ENCODE results near the gene CLEC3B. TPM values are rescaled to one million over a fixed set of nuclear protein-coding genes. Genes with fewer than 3 reads are reported as not detected.

CLEC3B gene
- total RNA-seq, 4 donors from 2014 or later = 27.4 to 42.3 (median 29.3) TPM

DNA sequence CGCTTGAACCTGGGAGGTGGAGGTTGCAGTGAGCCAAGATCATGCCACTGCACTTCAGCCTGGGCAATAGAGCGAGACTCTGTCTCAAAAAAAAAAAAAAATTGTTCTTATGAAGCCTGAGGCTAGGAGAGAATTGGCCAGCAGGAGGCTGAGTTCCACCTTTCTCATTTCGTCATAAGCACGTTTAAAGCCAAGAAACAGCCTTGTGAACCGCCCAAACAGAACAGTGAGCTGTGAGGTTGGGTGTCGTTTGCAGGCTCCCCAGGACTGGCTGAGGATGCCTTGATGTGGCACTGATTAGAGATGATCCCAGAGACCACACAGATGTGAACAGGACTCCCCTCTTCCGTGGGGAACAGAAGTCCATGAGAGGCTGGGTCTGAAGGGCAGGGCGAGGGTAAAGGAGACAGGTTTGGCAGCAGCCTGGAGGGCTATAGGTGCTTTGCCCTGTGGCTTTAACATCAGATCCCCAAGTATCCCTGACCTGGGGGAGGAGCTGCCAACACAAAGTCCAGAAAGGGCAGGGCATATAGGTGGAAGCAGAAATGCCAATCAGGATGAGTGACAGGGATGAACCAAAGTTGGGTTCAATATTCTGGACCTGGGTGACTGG, 52.9 kb downstream of the CLEC3B start:
- no peak for DNase-seq (ENCODE audit: low spot score in 2 of 2)
- 58% methylated on average over 8 of the region's 8 CpGs for WGBS
- Histone ChIP-seq H3K9me3 (no peaks in the 10 kb centered on the region), H3K4me3 (no peak overlapping the region), H3K27ac (no peak overlapping the region), H3K4me1 (no peaks in the 10 kb centered on the region), H3K27me3 (no peaks in the 10 kb centered on the region), H3K36me3 (peaks cover 1% of the 10 kb centered on the region)
- TF ChIP-seq POLR2A (IDR thresholded peaks at IDR 0.05) (no peak), POLR2AphosphoS5 (IDR thresholded peaks at IDR 0.05) (no peak), EP300 (IDR thresholded peaks at IDR 0.05) (no peak)
- TF ChIP-seq, protein P1, sequence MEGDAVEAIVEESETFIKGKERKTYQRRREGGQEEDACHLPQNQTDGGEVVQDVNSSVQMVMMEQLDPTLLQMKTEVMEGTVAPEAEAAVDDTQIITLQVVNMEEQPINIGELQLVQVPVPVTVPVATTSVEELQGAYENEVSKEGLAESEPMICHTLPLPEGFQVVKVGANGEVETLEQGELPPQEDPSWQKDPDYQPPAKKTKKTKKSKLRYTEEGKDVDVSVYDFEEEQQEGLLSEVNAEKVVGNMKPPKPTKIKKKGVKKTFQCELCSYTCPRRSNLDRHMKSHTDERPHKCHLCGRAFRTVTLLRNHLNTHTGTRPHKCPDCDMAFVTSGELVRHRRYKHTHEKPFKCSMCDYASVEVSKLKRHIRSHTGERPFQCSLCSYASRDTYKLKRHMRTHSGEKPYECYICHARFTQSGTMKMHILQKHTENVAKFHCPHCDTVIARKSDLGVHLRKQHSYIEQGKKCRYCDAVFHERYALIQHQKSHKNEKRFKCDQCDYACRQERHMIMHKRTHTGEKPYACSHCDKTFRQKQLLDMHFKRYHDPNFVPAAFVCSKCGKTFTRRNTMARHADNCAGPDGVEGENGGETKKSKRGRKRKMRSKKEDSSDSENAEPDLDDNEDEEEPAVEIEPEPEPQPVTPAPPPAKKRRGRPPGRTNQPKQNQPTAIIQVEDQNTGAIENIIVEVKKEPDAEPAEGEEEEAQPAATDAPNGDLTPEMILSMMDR (IDR thresholded peaks at IDR 0.05) = no peak

DNA sequence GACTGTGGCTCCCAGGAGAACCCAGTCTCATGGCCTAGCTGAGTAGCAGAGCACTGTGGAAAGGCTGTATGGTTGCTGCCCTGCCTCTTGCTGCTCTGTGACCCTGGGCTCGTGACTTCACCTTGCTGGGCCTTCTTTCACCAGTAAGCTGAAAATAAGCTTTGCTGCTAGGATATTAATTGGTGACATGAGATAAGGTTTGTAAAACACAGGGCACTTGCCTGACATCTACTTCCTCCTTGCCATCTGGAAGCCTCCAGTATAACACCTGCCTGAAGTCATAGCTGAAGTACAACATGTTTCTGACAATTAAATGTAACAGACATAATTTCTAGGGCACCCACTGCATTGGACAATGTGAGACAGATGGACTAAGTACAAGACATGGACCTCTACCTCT, 53.6 kb downstream of the CLEC3B start:
- Histone ChIP-seq H3K9me3 (no peaks in the 10 kb centered on the region), H3K27me3 (no peaks in the 10 kb centered on the region), H3K36me3 (peaks cover 4% of the 10 kb centered on the region), H3K4me1 (no peaks in the 10 kb centered on the region), H3K27ac (no peak overlapping the region), H3K4me3 (no peak overlapping the region)
- TF ChIP-seq EP300 (IDR thresholded peaks at IDR 0.05) (no peak), POLR2A (IDR thresholded peaks at IDR 0.05) (no peak), POLR2AphosphoS5 (IDR thresholded peaks at IDR 0.05) (no peak)
- TF ChIP-seq, protein P1 (IDR thresholded peaks at IDR 0.05) = no peak
- DNase-seq (ENCODE audit: low spot score in 2 of 2) = no peak
- WGBS = 100% methylated on average over 1 of the region's 1 CpG

DNA sequence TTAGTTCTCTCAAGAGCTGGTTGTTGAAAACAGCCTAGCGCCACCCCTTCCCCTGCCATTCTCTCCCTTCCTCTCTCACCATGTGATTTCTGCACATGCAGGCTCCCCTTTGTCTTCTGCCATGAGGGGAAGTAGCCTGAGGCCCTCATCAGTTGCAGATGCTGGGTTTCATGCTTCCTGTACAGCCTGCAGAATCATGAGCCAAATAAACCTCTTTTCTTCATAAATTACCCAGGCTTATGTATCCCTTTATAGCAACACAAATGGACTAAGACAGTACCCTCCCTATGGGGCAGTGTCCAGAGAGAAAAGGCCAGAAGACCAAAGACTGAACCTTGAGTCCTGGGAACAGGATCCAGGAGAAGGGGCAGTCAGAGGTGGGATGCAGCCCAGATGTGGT, 54.7 kb downstream of the CLEC3B start:
- Histone ChIP-seq H3K4me1 (no peaks in the 10 kb centered on the region), H3K27ac (no peak overlapping the region), H3K36me3 (peaks cover 14% of the 10 kb centered on the region), H3K4me3 (no peak overlapping the region), H3K27me3 (no peaks in the 10 kb centered on the region), H3K9me3 (no peaks in the 10 kb centered on the region)
- TF ChIP-seq, protein P1 (IDR thresholded peaks at IDR 0.05) = no peak
- no peak for TF ChIP-seq POLR2AphosphoS5 (IDR thresholded peaks at IDR 0.05)
- no peak for TF ChIP-seq POLR2A (IDR thresholded peaks at IDR 0.05)
- TF ChIP-seq EP300 (IDR thresholded peaks at IDR 0.05) = no peak
- no peak for DNase-seq (ENCODE audit: low spot score in 2 of 2)
- WGBS = 95% methylated on average over 1 of the region's 1 CpG

DNA sequence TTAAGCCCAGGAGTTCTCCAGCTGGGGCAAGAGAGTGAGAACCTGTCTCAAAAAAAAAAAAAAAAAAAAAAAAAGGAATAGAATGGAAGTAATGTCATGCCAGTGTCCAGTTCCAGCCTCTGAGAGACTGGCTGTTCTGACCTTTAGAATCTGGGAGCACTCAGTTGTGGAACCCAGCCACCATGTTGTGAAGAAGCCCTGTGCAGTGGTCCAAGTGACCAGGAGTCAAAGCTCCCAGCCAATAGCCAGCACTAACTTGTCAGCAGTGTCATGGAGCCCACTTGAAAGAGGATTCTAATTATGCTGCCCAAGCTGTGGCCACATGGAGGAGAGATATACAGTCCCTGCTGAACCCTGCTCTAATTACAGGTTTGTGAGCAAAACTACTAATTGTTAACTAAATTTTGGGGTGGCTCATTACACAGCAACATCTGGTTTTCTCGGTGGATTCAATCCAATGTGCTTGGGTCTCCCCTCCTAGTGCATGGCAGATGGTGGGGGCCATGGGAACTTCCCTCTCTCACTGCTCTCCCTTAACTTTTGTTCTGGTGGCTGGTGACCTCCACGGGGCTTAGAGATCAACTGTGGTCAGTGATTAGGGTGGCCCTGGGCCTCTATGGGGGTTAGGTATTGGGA, 55.5 kb downstream of the CLEC3B start:
- WGBS = 69% methylated on average over 2 of the region's 2 CpGs
- H3K4me3 ChIP-seq = no peak overlapping the region
- no peak for DNase-seq (ENCODE audit: low spot score in 2 of 2)
- no peaks in the 10 kb centered on the region for H3K27me3 ChIP-seq
- no peaks in the 10 kb centered on the region for H3K4me1 ChIP-seq
- TF ChIP-seq POLR2AphosphoS5 (IDR thresholded peaks at IDR 0.05) (no peak), EP300 (IDR thresholded peaks at IDR 0.05) (no peak)
- H3K27ac ChIP-seq = no peak overlapping the region
- H3K9me3 ChIP-seq = no peaks in the 10 kb centered on the region
- peaks cover 14% of the 10 kb centered on the region for H3K36me3 ChIP-seq

DNA sequence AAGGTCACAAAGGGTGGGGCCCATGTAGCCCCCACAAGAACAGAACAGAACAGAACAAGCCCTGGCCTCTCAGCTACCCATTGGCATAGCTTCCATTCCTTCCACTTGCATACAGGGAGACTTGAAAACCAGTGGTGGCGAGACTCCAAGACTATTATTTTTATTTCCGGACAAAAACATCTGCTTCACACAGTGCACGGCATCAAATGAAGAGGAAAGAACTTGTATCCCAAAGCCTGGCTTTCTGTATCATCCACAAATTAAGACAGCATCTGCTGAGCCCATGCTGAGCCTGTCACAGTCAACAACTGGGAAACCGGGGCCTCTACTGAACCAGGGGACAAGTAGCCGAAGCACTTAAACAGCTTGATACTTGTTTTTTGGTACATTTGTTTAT, 56.0 kb downstream of the CLEC3B start:
- DNase-seq (ENCODE audit: low spot score in 2 of 2) = no peak
- 65% methylated on average over 5 of the region's 5 CpGs for WGBS
- TF ChIP-seq POLR2AphosphoS5 (IDR thresholded peaks at IDR 0.05) (no peak), EP300 (IDR thresholded peaks at IDR 0.05) (no peak), POLR2A (IDR thresholded peaks at IDR 0.05) (no peak)
- TF ChIP-seq, protein P1 (IDR thresholded peaks at IDR 0.05) = no peak
- H3K27me3 ChIP-seq = no peaks in the 10 kb centered on the region
- H3K36me3 ChIP-seq = peaks cover 14% of the 10 kb centered on the region
- H3K27ac ChIP-seq = no peak overlapping the region
- H3K4me1 ChIP-seq = no peaks in the 10 kb centered on the region
- no peak overlapping the region for H3K4me3 ChIP-seq
- H3K9me3 ChIP-seq = no peaks in the 10 kb centered on the region
